Stimulated activated CD4-positive, alpha-beta T cell treated with anti-CD3 and anti-CD28 coated beads, TNF-alpha, amount 100 ng/mL, for 24 hours (primary cell): ENCODE measurements around the gene SPEG.

Experiments
- DNase-seq, 3 experiments: peaks; one replicate each; pipeline ENCODE4 v3.0.0-alpha.2; 2020; ENCODE audit warnings: low read depth in 3 of 3

The SPEG gene

DNA sequence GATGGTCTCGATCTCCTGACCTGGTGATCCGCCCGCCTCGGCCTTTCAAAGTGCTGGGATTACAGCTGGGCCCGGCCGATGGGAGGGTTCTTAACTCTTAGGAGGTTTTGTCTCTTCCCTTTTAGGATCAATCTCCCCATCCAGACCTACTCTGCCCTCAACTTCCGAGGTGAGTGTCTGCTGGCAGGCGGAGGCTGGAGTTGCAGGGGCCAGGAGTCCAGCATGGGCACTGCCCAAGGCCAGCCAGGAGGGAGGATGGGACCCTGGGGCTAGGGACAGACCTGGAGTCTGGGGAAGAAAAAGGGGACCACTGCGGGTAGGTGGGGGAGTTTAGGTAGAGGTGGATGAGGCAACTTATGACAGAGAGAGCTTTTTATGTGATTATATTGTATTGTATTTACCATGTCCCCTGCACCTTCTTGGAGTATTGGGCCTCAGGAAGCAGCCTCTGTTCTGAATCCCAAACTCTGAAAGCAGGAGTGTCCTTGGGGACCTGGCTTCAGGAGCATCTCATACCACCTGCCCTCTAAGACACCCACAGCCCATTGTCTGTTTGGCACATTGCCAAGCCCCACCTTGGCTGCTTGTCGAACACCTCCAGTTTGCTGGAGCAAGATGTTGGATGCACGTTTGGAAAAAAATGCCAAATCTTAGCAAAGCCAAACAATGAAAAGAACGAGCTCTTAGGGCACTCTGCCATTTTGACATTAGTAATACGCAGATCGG is 10.8 kb upstream of the SPEG start:
- no peak for DNase-seq

DNA sequence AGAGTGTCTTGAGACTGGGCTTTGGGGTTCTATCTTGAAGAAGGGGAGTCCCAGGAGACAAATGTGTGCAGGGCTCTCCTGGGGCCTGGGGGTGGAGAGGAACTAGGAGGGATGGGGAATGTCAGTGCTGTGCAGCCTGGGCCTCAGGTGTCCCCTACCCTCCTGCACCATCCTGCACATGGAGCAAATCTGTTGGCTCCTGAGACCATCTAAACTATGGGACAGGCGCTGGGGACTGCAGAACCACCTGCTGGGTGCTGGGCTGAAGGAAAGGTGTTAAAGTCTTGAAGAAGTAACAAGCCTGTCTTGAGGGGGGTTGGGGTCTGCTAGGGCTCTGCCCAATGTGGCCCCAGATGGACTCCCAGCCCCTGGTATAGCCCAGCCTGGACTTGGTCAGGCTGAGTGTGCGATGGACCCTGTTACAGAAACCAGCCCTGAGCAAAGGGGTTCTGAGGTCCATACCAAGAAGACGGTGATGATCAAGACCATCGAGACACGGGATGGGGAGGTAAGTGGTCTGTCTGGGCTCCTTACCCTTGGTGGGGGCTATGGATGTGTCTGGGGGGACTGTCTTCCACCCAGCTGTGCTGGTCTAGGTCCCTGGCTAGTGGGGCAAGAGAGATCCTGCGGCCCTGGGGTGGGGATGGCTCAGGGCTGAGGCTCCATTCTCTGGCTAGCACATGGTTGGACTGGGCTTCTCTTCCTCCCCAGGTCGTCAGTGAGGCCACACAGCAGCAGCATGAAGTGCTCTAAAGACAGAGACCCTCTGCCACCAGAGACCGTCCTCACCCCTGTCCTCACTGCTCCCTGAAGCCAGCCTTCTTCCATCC is 9.2 kb upstream of the SPEG start:
- no peak for DNase-seq

DNA sequence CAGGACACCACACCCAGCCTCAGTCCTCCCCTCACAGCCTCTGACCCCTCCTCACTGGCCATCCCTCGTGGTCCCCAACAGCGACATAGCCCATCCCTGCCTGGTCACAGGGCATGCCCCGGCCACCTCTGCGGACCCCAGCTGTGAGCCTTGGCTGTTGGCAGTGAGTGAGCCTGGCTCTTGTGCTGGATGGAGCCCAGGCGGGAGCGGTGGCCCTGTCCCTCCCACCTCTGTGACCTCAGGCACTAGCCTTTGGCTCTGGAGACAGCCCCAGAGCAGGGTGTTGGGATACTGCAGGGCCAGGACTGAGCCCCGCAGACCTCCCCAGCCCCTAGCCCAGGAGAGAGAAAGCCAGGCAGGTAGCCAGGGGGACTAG is 8.6 kb upstream of the SPEG start:
- no peak for DNase-seq

DNA sequence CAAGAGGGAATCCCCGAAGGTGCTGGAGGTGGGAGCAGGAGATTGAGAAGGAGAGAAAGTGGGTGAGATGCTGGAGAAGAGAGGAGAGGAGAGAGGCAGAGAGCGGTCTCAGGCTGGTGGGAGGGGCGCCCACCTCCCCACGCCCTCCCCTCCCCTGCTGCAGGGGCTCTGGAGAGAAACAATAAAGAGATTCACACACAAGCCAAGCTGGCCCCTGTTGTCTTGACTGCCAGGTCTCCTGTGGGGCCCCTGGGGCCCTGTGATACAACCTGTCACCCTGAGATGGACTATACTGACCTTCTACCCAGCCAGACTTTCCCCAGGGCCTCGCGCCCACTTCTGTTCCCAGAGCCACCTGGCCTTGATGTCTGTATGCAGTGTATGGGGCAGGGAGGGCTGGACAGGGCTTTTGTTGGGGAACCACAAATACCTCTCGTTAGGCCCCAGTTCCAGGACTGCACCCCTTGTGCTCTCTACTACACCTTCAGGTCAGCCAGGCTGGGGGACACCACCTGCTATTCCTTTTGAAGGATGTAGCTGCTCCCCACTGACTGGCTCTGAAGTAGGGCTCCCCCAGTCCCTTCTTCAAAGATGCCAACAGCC is 8.0 kb upstream of the SPEG start:
- DNase-seq: no peak

DNA sequence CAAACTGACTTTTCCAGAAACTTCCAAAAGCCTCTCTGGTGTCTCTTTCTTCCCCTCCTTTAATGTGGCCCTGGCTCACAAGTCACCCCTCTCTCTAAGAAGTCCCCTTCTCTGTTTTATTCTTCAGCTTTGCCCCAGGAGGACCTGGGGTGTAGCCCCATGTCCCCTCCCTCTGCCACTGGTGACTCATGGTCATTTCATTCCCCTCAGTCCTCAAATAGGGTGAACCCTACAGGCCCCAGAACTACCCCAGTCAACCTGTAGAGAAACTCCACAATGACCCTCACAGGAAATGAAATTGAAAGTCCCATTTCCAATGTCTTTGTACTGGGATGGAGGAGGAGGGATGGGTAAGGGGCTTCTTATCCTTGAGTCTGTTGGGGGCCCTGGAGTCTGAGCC is 6.2 kb upstream of the SPEG start:
- DNase-seq: no peak

DNA sequence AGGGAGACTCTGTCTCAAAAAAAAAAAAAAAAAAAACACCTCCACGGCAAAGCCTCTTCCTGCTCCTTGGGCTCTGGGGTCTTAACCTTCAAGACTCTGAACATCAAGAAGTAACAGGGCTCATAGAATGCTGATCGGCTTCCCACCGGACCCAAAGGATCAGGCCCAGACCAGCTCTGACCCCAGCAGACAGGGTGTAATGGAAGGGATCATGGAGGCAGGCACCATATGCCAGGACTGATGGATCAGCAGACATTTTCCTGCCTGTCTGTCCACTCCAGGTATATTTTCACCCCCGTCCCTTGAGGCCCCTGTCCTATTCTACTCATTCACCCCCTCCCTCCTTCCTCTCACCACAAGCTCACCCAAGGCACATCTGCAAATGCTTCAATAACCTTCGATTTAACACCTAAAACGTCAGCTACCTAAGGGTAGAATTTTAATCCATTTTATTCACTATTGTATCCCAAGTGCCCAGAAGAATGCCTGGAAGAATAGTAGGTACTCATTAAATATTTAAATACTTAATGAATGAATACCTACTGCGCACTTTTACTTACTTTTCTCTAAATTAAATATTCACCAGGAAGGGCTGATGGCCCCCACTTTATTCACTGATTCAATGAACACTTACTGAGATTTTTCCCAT is 4.6 kb upstream of the SPEG start:
- DNase-seq: no peak

DNA sequence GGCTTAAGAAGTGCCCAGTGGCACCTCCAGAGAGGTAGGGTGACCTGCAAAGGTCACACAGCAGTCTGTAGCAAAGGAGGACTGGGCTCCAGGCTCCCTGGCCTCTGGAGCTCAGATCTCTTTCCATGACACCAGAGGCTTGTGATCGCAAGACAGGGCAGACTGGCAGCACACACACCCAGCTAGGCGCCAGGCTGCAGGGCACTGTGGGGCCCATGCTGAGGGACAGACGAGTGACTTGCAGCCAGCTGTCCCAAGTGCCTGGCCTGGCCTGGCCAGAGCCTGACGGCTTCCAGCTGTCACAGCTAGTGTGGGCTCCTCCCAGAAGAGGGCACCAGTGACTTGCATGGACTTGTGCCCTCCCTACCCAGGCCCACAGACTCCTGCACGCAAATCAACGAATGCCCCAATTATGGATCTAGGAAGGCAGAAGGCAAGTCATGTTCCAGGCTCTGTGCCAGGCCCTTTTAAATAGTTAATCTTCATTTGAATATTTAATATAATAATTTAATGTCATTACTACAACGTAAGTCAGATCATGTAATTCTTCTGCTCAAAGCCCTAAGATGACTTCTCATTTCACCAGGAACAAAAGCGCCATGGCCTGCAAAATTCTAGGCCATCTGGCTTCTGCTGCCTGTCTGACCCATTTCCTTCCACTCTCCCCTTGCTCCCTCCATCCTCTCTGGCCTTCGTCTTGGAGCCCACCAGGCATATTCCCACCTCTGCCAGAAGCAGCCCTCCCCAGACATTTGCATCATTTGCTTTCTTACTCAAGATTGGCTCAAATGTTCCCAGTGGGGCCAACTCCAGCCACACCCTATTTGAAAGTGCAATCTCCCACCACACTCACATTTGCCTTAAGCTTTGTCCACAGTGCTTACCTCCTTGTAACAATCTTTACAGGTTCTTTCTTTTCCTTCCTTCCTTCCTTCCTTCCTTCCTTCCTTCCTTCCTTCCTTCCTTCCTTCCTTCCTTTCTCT is 3.7 kb upstream of the SPEG start:
- no peak for DNase-seq

DNA sequence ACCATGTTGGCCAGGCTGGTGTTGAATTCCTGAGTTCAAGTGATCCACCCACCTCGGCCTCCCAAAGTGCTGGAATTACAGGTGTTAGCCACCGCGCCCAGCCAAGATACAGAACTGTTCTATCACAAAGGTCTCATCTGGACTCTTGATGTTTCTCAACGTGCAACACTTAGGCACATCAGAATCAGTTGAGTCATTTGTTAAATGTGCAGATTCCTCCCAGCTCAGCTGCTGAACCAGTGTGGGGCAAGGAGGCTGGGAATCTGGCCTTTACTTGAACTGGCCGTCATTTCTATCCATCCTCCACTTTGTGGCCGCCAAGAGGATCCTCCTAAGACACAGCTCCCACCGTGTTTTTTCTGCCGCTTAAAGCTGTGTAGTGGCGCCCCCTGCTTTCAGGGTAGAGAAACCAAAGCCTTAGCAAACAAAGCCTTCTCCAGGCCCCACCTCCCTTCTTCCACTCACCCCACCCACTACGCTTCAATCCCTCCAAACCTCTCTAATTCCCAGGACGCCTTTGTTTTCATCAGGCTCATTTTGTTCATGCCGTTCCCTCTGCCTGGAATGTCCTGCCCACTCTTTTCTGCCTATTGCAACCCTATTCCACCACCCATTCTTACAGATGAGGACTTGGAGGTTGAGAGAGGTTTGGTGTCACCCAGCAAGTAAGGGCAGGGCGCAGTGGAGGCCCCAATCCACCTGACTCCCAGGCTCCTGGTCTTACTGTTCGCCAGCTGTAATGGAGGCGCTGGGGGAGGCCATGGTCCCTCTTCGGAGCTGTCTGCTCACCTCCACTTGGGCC is 776 bp upstream of the SPEG start:
- no peak for DNase-seq

DNA sequence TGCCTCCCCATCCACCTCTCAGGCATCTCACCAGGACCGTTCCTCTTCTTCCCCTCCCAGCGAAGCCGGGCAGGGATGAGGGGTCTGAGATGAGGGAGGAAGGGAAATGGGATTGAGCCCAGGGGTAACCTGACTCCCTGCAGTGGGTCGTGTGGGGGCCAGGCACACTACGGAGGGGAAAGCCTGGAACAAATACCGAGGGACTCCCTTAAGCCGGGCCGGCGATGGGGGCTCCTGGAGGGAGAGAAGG is 250 bp upstream of the SPEG start:
- no peak for DNase-seq

DNA sequence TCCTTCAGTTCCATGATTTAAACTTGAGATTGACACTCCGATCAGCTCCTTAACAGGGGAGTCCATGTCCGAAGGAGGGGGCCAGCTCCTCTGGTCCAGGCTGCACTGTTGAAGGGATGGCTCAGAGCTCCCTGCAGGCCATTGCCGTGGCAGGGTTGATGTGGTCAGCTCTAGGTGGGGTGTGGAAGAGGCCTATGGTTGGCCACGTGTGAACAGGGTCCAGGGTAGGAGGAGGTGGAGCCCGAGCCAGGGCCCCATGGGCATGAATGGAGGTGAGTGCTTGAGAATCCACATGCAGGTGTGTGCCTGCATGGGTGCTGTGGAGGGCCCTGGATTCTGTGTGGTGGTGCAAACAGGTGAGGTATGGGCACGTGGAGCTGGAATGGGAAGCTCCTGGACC is 1.1 kb downstream of the SPEG start:
- DNase-seq: no peak

DNA sequence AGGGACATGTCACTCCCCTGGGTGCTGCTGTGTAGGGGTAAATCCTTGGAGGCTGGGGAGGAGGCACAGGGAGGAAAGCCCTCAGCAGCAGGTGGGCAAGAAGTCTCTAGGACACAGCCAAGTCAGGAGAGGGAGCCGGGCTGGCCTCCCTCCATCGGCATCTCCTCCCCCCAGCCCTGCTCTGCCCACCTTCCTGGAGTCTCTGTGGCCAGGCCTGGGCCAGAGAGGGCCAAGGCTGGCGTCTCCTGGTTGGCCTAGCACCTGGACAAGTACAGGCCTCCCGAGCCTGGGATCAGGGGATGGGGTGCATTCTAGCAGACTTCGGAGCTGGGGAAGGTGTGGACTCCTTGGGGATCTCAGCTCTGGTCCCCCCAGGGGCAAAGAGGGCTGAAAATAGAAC is 1.8 kb downstream of the SPEG start:
- no peak for DNase-seq

DNA sequence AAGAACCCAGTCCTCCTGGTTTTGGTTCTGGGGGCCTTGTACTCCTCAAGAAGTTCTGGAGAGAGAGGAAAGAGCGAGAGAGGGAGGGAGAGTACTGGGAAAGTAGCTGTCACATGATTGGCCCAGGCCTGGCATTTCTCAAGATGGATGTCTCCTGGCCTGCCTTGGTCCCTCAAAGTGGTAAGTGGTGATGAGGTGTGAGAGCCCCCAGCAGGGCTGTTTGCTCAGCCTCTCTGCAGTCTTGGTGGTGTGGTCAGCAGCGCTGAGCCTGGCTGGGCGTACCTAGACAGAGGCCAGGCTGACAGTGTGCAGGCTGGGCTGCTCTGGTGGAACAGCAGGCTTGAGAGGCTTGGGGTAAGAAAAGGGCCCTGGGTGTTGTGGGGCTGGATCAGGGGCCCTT is 2.5 kb downstream of the SPEG start:
- DNase-seq: no peak

DNA sequence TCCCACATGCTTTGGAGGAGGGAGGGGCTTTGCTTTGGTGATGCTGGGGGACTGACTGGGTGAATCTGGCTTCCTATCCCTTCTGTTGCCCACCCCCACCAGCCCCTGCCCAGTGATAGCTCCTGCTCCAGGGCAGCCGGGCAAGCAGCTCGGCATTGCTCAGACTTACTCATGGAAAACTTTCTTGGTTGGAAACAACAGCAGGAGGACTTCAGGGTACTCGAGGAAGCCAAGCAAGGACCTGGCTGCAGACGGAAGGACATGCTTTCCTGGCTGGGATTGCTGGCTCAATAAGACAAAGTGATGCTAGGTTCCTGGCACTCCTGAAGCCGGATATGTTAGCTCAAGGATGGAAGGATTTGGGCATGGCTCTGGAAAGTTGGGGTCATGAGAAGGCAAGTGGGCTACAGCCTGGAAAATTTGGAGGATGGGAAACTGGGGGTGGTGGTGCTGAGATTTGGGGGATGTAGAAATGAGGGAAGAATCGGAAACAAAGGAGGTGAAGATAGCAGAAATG is 3.1 kb downstream of the SPEG start:
- no peak for DNase-seq

DNA sequence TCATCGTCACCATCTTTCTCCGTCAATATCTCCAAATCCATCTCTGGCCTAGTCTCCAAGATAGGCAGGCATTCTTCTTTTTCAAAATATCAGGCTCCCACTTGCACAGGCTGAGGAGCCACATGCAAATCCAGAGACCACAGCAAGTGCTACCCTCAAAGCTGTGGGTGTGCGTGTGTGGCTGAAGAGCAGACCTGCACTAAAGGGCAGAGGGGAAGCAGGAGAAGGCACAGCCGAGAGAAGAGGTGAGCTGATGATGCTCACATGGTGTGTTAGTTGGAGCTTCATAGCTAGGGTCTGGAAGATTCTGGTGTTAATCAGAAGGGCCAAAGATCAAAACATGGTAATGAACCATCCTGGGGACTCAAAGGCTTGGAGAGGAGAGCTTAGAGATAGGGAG is 3.8 kb downstream of the SPEG start:
- no peak for DNase-seq

DNA sequence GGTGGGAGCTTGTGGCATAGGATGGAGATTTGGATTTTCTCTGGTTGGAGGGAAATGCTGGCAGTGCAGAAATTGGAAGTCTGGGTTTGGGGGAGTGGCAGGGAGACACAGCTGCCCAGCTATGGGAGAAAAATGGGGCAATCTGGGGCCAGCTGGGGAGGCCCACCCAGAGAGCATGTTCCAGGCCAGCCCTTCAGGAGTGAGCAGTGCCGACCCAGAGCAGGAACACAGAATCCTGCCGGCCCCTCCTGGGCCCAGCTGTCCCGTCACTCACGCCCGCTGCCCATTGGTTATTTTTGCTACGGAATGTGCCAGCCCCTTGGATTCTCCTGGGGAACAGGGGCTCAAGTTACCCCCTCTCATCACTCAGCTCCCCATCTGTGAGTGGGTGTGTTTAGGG is 4.9 kb downstream of the SPEG start:
- DNase-seq: no peak

DNA sequence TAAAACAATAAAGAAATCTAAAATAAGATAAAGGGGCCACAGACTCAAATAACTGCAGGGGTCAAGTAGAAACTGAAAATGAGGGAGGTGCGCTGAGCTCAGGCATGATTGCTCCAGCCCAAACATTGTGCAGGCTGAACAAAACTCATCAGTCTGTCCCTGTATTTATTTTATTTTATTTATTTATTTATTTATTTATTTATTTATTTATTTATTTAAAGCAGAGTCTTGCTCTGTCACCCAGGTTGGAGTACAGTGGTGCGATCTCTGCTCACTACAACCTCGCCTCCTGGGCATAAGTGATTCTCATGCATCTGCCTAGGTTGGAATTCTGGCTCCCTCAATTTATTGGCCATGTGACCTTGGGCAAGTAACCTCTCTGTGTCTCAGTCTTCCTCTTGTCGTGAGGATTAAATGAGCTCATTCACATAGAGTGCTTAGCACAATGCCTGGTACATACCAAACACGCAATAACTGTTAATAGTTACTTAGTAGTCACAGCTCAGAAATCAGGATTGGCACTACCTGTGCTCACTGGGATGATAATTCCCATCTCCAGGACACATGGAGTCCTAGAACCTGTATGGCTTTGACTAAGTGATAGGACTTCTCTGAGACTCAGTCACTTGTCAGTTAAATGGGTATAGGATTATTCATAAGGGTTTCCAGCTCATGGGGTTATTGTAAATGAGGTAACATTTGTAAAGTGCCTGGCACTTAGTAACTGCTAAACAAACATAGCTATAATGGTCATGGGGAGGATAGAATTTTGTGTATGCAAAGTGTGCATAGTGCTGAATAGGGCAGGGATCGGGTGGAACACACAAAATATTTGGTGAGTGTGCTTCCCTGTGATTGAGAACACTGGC is 6.0 kb downstream of the SPEG start:
- DNase-seq: no peak

DNA sequence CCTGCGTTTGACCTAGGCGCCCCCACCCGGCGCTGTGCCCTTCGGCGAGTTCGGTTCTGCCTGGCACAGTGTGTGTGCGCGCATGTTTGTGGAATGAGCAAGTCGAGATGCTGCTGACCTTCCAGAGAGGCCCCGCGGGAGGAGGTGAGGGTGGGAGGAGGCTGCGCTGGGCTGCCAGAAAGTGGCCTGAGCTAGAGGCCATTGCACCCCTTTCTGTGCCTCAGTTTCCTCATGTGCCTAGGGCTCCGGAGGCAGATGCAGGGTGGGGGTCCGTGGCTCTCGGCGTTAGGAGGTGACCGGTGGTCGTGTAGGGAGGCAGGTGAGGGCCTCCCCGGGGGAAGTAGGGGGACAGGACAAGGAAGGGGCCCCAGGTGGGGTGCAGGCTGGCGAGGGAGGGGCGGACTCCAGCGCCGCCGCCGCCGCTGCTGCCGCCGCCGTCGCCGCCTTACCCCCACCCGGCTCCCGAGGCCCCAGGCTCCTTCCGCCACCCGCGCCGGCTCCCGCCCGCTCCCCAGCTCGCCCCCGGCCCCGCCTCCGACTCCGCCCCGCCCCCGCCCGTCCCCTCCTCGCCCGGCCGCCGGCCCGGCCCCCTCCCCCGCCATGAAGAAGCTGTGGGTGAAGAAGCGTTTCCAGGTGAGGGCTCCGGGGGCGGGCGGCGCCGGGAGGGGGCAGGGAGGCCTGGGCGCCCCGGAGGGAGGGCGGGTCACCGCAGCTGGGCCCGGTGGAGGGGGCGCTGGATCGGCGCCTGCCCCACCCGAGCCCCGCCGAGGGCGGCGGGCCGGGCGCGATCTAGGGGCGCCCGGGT is 7.0 kb downstream of the SPEG start:
- peak in 1 of 3 experiments; percentile 55 for DNase-seq

DNA sequence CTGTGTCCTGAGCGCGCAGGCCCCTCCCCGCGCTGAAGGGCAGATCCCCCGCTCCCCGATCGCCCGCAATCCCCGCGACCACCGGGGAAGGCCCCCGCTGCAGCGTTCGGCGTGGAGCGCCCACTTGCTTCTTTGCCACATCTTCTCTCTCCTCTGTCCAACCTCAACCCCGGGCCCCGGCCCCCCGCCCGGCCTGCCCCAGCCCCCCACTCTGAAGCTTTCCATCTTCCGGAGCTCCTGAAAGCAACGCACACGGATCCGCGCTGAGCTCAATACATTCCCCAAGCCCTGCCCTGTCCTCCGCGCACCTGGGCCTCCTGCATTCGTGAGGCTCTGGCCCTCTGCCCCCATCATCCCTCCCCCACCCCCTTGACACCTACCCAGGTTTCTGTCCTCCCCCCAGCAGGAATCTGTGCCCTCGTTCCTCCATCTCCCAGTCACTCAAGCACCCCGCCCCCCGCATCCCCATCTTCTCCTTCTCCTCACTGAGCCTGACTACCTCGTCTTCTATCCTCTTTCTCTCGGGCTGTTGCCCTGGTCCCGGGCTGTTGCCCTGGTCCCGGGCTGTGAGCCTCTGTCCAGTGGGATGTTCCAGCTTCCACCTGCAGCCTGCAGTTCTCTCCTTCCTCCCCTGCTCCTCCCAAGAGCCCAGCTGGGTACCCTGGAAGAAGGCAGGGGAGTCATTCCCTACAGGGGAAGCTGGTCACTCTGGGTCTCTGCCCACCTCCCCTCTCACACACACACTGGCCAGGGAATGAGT is 7.8 kb downstream of the SPEG start:
- no peak for DNase-seq
